ENCODE data around the gene CDH26.

DNA sequence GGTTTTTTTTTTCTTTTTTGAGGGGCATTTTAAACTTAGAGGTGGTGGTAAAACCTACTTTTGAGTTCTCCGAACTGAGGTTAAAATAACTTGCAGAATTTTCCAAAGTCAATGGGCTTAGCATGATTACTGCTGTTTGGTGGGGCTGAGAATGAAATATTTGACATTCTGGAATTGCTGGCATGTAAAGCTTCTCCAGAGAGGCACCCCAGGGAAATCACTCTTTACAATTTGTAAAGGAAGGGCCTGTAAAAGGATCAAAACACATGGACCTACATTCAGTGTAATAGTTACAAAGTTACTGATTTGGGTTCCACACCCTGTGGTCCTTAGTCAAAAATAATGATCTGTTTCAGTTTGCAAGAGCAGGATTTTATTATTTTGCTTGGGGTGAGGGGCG lies 12.5 kb upstream of the CDH26 start:
- TF ChIP-seq, protein P1, sequence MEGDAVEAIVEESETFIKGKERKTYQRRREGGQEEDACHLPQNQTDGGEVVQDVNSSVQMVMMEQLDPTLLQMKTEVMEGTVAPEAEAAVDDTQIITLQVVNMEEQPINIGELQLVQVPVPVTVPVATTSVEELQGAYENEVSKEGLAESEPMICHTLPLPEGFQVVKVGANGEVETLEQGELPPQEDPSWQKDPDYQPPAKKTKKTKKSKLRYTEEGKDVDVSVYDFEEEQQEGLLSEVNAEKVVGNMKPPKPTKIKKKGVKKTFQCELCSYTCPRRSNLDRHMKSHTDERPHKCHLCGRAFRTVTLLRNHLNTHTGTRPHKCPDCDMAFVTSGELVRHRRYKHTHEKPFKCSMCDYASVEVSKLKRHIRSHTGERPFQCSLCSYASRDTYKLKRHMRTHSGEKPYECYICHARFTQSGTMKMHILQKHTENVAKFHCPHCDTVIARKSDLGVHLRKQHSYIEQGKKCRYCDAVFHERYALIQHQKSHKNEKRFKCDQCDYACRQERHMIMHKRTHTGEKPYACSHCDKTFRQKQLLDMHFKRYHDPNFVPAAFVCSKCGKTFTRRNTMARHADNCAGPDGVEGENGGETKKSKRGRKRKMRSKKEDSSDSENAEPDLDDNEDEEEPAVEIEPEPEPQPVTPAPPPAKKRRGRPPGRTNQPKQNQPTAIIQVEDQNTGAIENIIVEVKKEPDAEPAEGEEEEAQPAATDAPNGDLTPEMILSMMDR (IDR thresholded peaks at IDR 0.05; ENCODE audit: low read length): no peak
- no peak for TF ChIP-seq EZH2 (optimal IDR thresholded peaks at IDR 0.05; ENCODE audit: low read depth, low read length)
- TF ChIP-seq EZH2phosphoT487 (IDR thresholded peaks at IDR 0.05; ENCODE audit: low read length): no peak
